ENCODE measurements around the gene SFSWAP. TPM values are rescaled to one million over a fixed set of nuclear protein-coding genes. Genes with fewer than 3 reads are reported as not detected.

Gene SFSWAP
- total and polyA plus RNA-seq, 8 donors, result 14.8 to 194 (median 45.2) TPM

GRCh38 chr12:131716282-131716681, 5.4 kb downstream of the SFSWAP start:
- 71 to 83% (median 76%) methylated on average over 3 of the region's 3 CpGs for WGBS, 5 donors
- TF ChIP-seq POLR2AphosphoS5 (IDR thresholded peaks at IDR 0.05), result no peak
- TF ChIP-seq POLR2A (IDR thresholded peaks at IDR 0.05), result no peak
- no peak for TF ChIP-seq EP300 (IDR thresholded peaks at IDR 0.05)
- Histone ChIP-seq H3K4me1 (peaks cover 15 to 22% (median 21%) of the 10 kb centered on the region in 4 donors), H3K36me3 (peaks cover 69 to 80% (median 77%) of the 10 kb centered on the region in 4 donors), H3K27ac (no peak overlapping the region), H3K4me3 (no peak overlapping the region), H3K9me3 (no peaks in the 10 kb centered on the region), H3K27me3 (no peaks in the 10 kb centered on the region)
- DNase-seq, result no peak
- intact Hi-C loops (cut with DNase I; ENCODE audit: low total_unique reads), result no loop called here

GRCh38 chr12:131720241-131720640, 9.4 kb downstream of the SFSWAP start:
- DNase-seq, result no peak
- TF ChIP-seq EP300 (IDR thresholded peaks at IDR 0.05), result no peak
- no peak for TF ChIP-seq CTCF (IDR thresholded peaks at IDR 0.05)
- TF ChIP-seq POLR2AphosphoS5 (IDR thresholded peaks at IDR 0.05), result no peak
- no peak for TF ChIP-seq POLR2A (IDR thresholded peaks at IDR 0.05)
- Histone ChIP-seq H3K36me3 (peaks cover 63 to 100% (median 100%) of the 10 kb centered on the region in 4 donors), H3K27me3 (no peaks in the 10 kb centered on the region), H3K4me3 (no peak overlapping the region), H3K9me3 (no peaks in the 10 kb centered on the region), H3K4me1 (peaks cover 0 to 20% (median 0%) of the 10 kb centered on the region in 4 donors), H3K27ac (no peak overlapping the region)
- 86 to 94% (median 93%) methylated on average over 8 of the region's 8 CpGs for WGBS, 5 donors
- intact Hi-C loops (cut with DNase I; ENCODE audit: low total_unique reads), result no loop called here

- H3K36me3 ChIP-seq, result peaks cover 56 to 100% (median 100%) of the 10 kb centered on the region in 4 donors
- no peak for TF ChIP-seq POLR2AphosphoS5 (IDR thresholded peaks at IDR 0.05)
- TF ChIP-seq EP300 (IDR thresholded peaks at IDR 0.05), result no peak
- TF ChIP-seq POLR2A (IDR thresholded peaks at IDR 0.05), result no peak
- TF ChIP-seq CTCF (IDR thresholded peaks at IDR 0.05), result no peak
- H3K4me1 ChIP-seq, result peaks cover 0 to 20% (median 0%) of the 10 kb centered on the region in 4 donors
- WGBS, 5 donors, result 84 to 94% (median 89%) methylated on average over 7 of the region's 7 CpGs
- no peak for DNase-seq
- H3K4me3 ChIP-seq, result no peak overlapping the region
- no peaks in the 10 kb centered on the region for H3K27me3 ChIP-seq
- H3K27ac ChIP-seq, result no peak overlapping the region
- no peaks in the 10 kb centered on the region for H3K9me3 ChIP-seq
- intact Hi-C loops (cut with DNase I; ENCODE audit: low total_unique reads), result no loop called here
Measured at GRCh38 chr12:131720921-131721320, 10.0 kb downstream of the SFSWAP start.

- DNase-seq, result no peak
- intact Hi-C loops (cut with DNase I; ENCODE audit: low total_unique reads), result no loop called here
- Histone ChIP-seq H3K4me3 (no peak overlapping the region), H3K36me3 (peaks cover 56 to 100% (median 100%) of the 10 kb centered on the region in 4 donors), H3K9me3 (no peaks in the 10 kb centered on the region), H3K4me1 (peaks cover 0 to 20% (median 0%) of the 10 kb centered on the region in 4 donors), H3K27ac (no peak overlapping the region), H3K27me3 (no peaks in the 10 kb centered on the region)
- 35 to 71% (median 65%) methylated on average over 1 of the region's 1 CpG for WGBS, 5 donors
- TF ChIP-seq CTCF (IDR thresholded peaks at IDR 0.05) (no peak), EP300 (IDR thresholded peaks at IDR 0.05) (no peak), POLR2AphosphoS5 (IDR thresholded peaks at IDR 0.05) (no peak), POLR2A (IDR thresholded peaks at IDR 0.05) (no peak)
Measured at GRCh38 chr12:131721548-131721947, 10.7 kb downstream of the SFSWAP start.

- 64 to 74% (median 71%) methylated on average over 5 of the region's 5 CpGs for WGBS, 5 donors
- no peak for DNase-seq
- TF ChIP-seq POLR2A (IDR thresholded peaks at IDR 0.05) (no peak), POLR2AphosphoS5 (IDR thresholded peaks at IDR 0.05) (no peak)
- peaks cover 57 to 100% (median 100%) of the 10 kb centered on the region in 4 donors for H3K36me3 ChIP-seq
- intact Hi-C loops (cut with DNase I; ENCODE audit: low total_unique reads), result no loop called here
- H3K4me1 ChIP-seq, result peaks cover 0 to 20% (median 0%) of the 10 kb centered on the region in 4 donors
- H3K4me3 ChIP-seq, result no peak overlapping the region
- no peaks in the 10 kb centered on the region for H3K27me3 ChIP-seq
- no peak overlapping the region for H3K27ac ChIP-seq
- no peaks in the 10 kb centered on the region for H3K9me3 ChIP-seq
Measured at GRCh38 chr12:131723532-131723931, 12.6 kb downstream of the SFSWAP start.

Data from stomach (tissue), 9 donors.